ENCODE results near the gene PUS1.

PUS1 gene

GRCh38 chr12:131921866-131922769 is 7.0 kb upstream of the PUS1 start:
- H3K27ac ChIP-seq (ENCODE audit: extremely low read depth, low read depth, low read length), result no peak overlapping the region
- ChIA-PET CTCF (no interaction called here), POLR2A (no interaction called here)
- no peaks in the 10 kb centered on the region for H3K9me3 ChIP-seq (ENCODE audit: control insufficient read depth, insufficient read depth, low read depth, low read length)
- no peaks in the 10 kb centered on the region for H3K4me1 ChIP-seq (ENCODE audit: control insufficient read depth, insufficient read depth, low read length)
- H3K36me3 ChIP-seq (ENCODE audit: control insufficient read depth in 2 of 2, insufficient read depth in 1 of 2, low read length in 2 of 2), result peaks cover 0 to 54% of the 10 kb centered on the region in 2 experiments; a peak in 2 of 3 replicates
- no peak overlapping the region for H3K4me3 ChIP-seq (ENCODE audit: low read depth, low read length)
- no peak for TF ChIP-seq RBAK (tag by site-specific recombination; IDR thresholded peaks at IDR 0.05)
- TF ChIP-seq GLIS2 (tag by site-specific recombination; IDR thresholded peaks at IDR 0.05), result 0 out of 2 replicates have a peak, but pooled peaks have one; percentile 24
- TF ChIP-seq ZNF555 (tag by site-specific recombination; conservative IDR thresholded peaks at IDR 0.05), result no peak
- TF ChIP-seq SP2 (tag by site-specific recombination; IDR thresholded peaks at IDR 0.05), result peak; percentile 19; the same call in 1 of the 2 replicates
- no peak for TF ChIP-seq KLF16 (tag by site-specific recombination; IDR thresholded peaks at IDR 0.05)
- TF ChIP-seq ZBTB49 (tag by site-specific recombination; IDR thresholded peaks at IDR 0.05; ENCODE audit: low read depth), result no peak
- no peak for TF ChIP-seq ZNF266 (tag by site-specific recombination; IDR thresholded peaks at IDR 0.05; ENCODE audit: low read depth)
- no peak for TF ChIP-seq PRDM4 (tag by site-specific recombination; IDR thresholded peaks at IDR 0.05)
- peak; percentile 45 for TF ChIP-seq ZNF335 (tag by site-specific recombination; conservative IDR thresholded peaks at IDR 0.05)
- TF ChIP-seq ZIC2 (tag by site-specific recombination; IDR thresholded peaks at IDR 0.05), result no peak
- TF ChIP-seq ZNF302 (tag by site-specific recombination; IDR thresholded peaks at IDR 0.05; ENCODE audit: low read depth), result no peak
- TF ChIP-seq ZNF624 (tag by site-specific recombination; IDR thresholded peaks at IDR 0.05), result no peak
- TF ChIP-seq ZNF777 (tag by site-specific recombination; IDR thresholded peaks at IDR 0.05; ENCODE audit: borderline replicate concordance), result no peak
- TF ChIP-seq ZNF654 (tag by site-specific recombination; IDR thresholded peaks at IDR 0.05; ENCODE audit: low read depth), result no peak
- no peak for TF ChIP-seq ZNF23 (tag by site-specific recombination; IDR thresholded peaks at IDR 0.05; ENCODE audit: borderline replicate concordance)
- no peak for TF ChIP-seq ZNF354C (tag by site-specific recombination; IDR thresholded peaks at IDR 0.05; ENCODE audit: borderline replicate concordance, low read depth)
- no peak for TF ChIP-seq ZEB2 (tag by site-specific recombination; IDR thresholded peaks at IDR 0.05)
- TF ChIP-seq ZBTB7A (tag by site-specific recombination; IDR thresholded peaks at IDR 0.05; ENCODE audit: low read depth), result no peak
- no peak for TF ChIP-seq ZNF645 (tag by site-specific recombination; IDR thresholded peaks at IDR 0.05)
- no peak for TF ChIP-seq ZNF274 (IDR thresholded peaks at IDR 0.05; ENCODE audit: low read length)
- no peak for TF ChIP-seq ZNF274 (tag by site-specific recombination; IDR thresholded peaks at IDR 0.05; ENCODE audit: borderline replicate concordance)
- TF ChIP-seq MYNN (tag by site-specific recombination; IDR thresholded peaks at IDR 0.05; ENCODE audit: borderline replicate concordance), result no peak
- TF ChIP-seq OSR2 (tag by site-specific recombination; IDR thresholded peaks at IDR 0.05), result no peak
- no peak for TF ChIP-seq ZSCAN23 (tag by site-specific recombination; IDR thresholded peaks at IDR 0.05)
- TF ChIP-seq ZNF843 (tag by site-specific recombination; IDR thresholded peaks at IDR 0.05), result no peak
- no peak for TF ChIP-seq HOXA7 (CRISPR knock-in tag; IDR thresholded peaks at IDR 0.05; ENCODE audit: borderline replicate concordance)
- no peak for TF ChIP-seq SCRT2 (tag by site-specific recombination; IDR thresholded peaks at IDR 0.05)
- TF ChIP-seq ZNF202 (tag by site-specific recombination; IDR thresholded peaks at IDR 0.05; ENCODE audit: borderline replicate concordance), result no peak

All from HEK293 (cell line).